Stimulated activated naive CD8-positive, alpha-beta T cell treated with anti-CD3 and anti-CD28 coated beads, Interleukin-15, Interleukin-2, amounts not matched to agents 100 U/mL and 50 U/mL, for 24 hours (primary cell): ENCODE measurements around the gene RAE1.
"Not testable (repeated sequence)": the region's sequence is repeated elsewhere in the genome, so short reads cannot be mapped to it uniquely, and the experiment has no call there.

Source experiments
- ATAC-seq: fragments of 150-1000 bp; cut with Tn5 transposase; one replicate; pipeline ENCODE4 v1.10.0; 2021
- DNase-seq: peaks from one replicate; pipeline ENCODE4 v3.0.0; 2021

The RAE1 gene

DNA sequence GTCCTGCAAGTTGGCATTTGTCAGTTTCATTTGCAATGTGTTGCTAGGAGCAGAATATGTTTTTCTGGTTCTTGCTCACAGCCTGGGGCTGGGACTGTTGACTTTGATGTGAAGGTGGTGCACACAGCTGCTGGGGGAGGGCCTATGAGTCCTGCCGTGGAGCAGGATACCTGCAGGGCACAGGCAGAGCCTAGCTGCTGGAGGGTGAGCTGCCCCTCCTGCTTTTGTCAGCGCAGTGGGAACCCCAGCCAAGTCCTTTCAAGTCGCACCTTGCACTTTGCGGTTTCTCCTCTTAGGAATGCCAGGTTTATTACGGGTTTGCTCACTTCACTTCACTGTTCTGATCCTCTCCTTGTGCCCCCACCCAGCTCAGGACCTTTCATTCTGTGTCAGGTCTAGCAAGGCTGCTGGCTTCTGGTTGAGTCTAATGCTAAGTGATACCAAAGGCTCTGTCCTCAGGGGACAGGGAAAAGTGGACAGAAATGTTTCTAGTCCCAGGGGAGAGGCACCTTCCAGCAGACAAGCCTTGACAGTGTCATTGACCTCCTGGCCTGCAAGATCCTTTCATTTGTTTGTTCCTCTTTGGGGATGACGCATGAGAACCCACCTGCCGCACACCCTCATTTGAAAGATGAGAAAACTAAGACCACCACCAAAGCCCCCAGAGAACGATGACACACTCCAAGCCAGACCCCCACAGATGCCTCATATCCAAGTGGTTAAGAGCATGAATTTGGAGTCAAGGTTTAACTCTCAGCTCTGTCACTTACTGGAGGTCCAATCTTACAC lies 24.2 kb upstream of the RAE1 start:
- DNase-seq (no peak), ATAC-seq (no peak)

DNA sequence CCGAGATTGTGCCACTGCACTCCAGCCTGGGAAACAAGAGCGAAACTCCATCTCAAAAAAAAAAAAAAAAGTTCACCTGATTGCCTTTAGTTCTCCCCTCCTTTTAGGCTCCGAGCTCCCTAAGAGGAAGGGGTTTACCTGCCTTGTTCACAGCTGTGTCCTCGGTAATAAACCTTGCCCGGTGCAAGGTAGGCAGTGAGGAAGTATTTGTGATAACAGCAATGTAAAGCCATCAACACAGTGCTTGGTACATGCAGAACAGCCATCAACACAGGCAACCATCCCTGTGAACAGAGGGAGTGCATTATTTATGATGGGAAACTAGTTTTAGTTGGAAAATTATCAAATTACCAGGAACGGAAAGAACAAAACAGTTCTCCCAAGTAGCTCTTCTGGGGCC lies 23.2 kb upstream of the RAE1 start:
- no peak for ATAC-seq

DNA sequence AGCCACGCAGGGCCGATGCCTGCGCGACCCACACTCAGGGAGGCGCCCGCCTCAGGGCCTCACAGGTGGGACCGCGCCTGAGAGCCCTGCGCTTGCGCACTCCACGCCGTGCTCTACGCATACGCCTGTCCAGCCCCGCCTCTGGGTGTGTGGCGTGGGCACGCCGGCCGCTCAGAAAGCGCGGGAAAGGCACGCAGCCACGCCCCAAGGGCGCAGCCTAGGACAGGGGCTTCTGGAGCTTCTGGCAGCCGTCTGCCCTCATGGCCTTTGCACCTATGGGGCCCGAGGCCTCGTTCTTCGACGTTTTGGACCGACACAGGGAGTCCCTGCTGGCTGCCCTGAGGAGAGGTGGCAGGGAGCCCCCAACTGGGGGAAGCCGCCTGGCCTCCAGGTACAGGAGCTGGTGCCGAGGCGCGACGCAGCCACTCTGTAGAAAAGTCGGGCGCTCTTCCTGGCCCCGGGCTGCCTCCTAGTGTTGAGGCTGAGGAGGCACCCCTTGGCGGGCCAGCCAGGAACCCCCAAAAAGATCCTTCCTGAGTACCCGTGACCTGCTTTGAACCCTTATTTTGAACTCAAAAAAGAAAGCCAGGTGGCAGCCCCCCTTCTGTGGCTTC lies 21.3 kb upstream of the RAE1 start, which contains the start of gene SPO11:
SPO11 (plus strand) TSS at position 196 of the 614 bp plus-strand sequence; CDS start at position 261, 65 bp downstream.
- no peak for DNase-seq
- ATAC-seq, result no peak

More for the DNA sequence above, 23.2 kb upstream of the RAE1 start:
- no peak for DNase-seq

DNA sequence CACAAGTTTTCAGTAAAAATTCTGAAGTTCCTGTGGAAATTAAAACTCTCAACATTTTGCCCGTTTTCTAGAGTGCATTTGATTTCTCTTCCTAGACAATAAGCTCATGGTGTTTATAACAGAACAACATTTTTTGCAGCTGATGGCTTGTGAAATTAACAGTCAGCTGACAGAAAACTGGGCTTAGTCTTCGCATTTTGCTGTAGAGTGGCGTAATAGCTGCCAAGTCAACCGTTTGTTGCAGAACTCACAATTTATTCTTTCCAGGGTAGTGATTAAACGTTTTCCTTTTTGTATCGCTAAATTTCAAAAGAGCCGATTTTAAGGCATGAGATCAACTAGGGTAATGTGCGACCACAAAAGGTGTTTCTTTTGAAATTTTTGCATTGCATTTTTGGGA lies 20.1 kb upstream of the RAE1 start:
- ATAC-seq, result no peak
- DNase-seq, result no peak

DNA sequence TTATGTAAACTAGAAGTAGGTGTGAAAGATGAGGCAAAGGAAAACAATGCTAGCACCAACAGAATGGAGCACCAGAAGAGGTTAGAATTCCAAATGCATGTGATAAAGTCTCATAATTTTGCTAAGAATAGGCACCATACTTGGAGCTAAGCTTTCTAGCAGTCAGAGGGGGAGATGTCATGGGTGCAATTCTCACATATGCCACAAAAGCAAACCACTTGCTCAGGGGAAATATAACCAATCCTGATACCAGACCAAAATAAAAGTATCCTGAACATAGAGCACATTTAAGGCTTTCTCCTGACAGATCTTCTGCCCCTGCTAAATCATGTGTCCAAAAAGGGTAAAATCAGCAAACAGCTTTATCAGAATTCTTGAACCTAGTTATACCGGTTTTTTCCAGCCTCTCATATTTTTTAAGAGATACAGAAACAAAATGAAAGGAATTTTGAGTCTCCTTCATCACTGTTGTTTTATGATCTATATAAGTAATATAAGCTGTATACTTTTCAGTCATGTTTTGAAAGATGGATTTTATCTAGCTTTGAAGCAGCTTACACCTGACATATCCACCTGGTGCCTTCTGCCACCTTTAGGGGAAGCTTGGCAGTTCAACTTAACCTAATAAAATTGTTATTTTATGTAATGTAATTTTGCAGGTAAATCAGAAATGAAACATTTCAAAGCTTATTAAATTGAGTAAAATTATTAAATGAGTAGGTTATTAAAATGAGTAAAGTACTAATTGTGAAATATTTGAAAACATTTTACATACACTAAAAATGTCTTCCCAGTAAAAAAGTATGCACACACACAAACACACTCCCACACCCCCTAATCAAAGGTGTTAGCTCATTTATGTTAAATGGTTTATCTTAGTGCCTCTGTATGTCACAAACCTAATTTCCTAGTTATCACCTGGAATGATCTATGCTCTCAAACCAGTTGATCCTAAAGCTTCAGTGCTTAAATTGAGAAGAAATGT lies 18.7 kb upstream of the RAE1 start:
- ATAC-seq (no peak), DNase-seq (no peak)

DNA sequence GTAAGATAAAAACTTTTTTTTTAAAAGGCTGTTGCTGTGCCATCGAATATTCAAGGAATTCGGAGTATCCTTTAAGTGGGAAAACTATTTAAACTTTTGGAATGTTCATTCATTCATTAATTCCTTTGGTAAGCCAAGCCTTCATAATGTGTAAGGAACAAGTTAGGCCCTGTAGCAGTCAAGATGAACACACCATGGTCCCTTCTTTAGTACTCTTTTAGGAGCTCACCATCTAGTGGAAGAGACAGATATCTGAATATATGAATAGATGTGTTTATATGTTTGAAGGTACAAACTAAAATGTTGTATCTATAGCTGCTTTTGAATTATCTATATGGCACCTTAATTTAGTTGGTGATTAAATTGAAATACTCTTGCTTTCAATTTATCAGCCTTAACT lies 15.7 kb upstream of the RAE1 start:
- DNase-seq, result no peak
- no peak for ATAC-seq

DNA sequence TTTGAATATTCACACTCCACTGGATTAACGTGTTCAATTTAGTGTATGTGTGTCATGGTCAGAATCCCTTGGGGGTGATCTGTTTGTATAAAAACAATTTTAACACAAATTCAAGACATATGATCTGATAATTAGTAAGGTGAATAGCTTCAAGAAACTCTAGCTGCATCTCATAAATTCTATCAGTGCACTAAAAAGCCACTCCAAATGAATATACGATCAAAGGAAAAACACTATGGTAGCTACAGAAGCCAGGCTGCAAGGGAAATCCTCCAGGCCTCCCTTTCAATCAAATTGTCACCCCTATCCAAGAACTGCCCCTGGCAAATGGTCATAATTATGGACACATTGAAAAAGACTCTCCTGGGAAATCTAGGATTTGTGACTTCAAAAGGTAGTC lies 9.4 kb upstream of the RAE1 start:
- DNase-seq (no peak), ATAC-seq (no peak)

DNA sequence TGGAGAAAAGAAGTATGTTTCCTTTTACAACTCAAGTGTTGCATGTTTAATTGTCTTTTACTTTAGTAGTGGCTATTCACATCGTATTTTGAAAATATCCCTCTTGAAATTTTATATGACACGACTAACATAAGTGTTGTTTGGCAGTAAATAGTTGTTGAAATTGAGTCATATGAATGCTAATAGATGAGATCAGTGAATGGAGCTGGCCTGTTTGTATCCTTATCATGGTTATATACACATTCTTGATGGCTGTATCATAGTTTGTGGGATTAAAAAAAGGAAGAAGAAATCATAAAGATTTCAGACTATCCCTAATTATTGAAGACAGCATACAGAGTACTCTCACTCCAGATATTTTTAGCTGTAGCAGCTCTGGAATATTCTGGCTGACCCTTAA lies 8.2 kb upstream of the RAE1 start:
- ATAC-seq (no peak), DNase-seq (no peak)

DNA sequence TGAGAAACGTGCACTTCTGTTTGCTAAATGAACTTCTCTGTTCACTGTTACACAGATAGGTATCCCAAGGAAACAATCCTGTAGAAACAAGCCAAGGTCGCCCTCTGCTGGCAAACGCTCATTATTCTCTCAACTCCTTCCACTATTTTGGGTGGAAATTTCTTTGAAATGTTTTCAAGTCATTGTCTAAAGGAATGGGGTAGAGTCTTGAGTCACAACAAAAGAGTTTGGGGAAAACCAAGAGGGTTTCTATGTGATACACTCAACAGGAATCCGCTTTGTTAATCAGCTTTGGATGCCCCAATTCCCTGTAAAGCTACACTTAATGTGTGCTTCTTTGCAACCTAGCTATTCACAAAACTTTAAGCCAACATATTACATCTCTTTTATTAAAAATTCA lies 4.6 kb upstream of the RAE1 start:
- peak; percentile 76 for DNase-seq
- no peak for ATAC-seq

DNA sequence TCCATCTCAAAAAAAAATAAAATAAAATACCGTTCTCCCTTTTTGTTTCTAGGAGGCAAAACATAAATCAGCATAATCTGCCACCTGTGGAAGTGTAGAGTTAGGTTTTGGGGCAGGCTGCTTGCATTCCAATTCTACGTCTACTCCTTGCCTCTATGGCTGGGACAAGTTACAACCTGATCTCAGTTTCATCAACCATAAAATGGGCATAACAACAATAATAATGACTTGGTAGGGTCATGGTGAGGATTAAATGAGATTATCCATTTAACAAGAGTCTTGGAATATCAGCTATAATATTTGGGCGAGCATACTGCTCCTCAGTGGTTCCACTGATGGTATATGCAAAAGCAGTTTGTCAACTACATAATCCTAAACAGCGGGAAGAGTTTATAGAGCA lies 3.7 kb upstream of the RAE1 start:
- ATAC-seq (no peak), DNase-seq (no peak)

DNA sequence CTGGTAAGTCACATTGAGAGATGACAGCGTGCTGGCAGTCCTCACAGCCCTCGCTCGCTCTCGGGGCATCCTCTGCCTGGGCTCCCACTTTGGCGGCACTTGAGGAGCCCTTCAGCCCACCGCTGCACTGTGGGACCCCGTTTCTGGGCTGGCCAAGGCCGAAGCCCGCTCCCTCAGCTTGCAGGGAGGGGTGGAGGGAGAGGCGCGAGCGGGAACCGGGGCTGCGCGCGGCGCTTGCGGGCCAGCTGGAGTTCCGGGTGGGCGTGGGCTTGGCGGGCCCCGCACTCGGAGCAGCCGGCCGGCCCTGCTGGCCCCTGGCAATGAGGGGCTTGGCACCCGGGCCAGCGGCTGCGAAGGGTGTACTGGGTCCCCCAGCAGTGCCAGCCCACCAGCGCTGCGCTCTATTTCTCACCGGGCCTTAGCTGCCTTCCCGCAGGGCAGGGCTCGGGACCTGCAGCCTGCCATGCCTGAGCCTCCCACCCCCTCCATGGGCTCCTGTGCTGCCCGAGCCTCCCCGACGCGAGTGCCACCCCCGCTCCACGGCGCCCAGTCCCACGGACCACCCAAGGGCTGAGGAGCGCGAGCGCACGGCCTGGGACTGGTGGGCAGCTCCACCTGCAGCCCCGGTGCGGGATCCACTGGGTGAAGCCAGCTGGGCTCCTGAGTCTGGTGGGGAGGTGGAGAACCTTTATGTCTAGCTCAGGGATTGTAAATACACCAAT lies 2.7 kb upstream of the RAE1 start:
- ATAC-seq, DNase-seq: not testable (repeated sequence)

DNA sequence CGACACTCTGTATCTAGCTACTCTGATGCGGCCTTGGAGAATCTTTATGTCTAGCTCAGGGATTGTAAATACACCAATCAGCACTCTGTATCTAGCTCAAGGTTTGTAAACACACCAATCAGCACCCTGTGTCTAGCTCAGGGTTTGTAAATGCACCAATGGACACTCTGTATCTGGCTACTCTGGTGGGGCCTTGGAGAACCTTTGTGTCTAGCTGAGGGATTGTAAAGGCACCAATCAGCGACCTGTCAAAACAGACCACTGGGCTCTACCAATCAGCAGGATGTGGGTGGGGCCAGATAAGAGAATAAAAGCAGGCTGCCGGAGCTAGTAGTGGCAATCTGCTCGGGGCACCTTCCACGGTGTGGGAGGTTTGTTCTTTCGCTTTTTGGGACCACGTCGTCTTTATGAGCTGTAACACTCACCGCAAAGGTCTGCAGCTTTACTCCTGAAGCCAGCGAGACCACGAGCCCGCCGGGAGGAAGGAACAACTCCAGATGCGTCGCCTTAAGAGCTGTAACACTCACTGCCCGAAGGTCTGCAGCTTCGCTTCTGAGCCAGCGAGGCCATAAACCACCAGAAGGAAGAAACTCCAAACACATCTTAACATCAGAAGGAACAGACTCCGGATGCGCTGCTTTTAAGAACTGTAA lies 2.0 kb upstream of the RAE1 start:
- not testable (repeated sequence) for ATAC-seq, DNase-seq

DNA sequence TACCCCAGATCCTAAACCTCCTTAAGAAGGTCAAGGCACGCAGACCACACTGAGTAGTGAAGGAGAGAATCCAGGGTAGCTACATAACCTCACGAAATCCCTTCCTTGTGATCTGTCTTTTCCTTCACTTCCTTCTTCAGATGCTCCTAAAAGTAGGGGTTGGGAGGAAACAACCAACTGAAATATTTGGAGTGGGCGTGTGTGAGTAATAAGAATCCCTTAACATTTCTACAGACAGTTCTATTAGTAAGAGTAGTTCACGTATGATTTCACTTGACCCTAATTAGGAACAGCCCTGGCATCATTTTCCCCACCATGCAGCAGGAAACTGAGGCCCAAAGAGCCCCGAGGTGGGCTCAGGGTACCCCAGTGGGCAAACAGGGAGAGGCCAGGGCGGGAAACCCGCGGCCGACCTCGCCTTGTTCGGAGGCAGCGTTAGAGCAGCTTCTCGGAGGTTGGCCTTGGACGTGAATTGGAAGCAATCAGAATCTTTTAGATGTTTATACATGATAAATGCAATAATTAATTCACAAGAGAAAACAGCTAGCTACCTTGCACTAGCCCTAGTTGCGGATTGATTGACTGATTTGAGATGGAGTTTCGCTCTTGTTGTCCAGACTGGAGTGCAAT lies 859 bp upstream of the RAE1 start:
- no peak for DNase-seq
- no peak for ATAC-seq

DNA sequence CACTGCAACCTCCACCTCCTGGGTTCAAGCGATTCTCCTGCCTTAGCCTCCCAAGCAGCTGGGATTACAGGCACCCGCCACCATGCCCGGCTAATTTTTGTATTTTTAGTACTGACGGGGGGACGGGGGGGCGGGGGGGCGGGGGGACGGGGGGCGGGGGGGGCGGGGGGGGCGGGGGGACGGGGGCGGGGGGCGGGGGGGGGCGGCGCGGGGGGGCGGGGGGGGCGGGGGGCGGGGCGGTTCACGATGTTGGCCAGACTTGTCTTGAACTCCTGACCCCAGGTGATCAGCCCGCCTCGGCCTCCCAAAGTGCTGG lies 371 bp upstream of the RAE1 start:
- DNase-seq, result not testable (repeated sequence)

DNA sequence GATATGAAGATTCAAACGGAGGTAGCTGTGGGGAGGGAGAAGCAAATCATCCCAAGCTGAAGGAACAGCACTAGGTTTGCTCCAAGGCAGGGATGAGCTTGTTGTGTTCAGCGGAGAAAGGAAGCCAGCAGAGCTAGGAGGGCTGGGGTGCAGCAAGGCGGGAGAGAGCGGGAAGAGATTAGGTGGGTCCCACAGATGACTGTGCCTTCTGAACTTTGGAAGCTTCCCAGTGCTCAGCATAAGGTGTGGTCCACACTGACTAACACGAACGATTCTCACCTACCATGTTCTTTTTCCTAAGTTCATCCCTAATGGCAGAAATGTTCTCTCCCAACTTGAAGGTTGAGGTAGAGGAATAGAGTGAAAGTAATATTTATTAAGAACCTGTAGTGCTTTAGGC lies 1.2 kb downstream of the RAE1 start:
- DNase-seq, result no peak
- ATAC-seq, result no peak

More for the DNA sequence above, 371 bp upstream of the RAE1 start:
- not testable (repeated sequence) for ATAC-seq

DNA sequence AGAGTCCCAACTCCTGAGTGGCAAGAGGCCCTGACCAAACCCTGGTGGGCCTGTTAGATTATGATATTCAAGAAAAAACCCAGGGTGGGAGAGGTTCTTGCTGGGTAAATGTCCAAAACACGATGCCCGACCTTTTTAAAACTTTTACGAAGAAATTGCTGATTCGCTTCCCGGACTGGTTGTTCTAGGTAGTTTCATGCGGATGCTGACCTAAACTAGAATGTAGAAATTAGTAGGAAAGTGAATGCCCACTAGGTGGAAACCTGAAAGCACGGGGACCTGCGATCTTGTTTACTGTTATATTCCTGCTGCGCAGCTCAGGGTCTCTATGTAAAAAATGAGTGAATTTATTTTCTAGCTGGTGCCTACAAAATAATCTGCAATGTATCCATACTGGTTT lies 2.3 kb downstream of the RAE1 start:
- DNase-seq, result no peak
- ATAC-seq, result no peak

DNA sequence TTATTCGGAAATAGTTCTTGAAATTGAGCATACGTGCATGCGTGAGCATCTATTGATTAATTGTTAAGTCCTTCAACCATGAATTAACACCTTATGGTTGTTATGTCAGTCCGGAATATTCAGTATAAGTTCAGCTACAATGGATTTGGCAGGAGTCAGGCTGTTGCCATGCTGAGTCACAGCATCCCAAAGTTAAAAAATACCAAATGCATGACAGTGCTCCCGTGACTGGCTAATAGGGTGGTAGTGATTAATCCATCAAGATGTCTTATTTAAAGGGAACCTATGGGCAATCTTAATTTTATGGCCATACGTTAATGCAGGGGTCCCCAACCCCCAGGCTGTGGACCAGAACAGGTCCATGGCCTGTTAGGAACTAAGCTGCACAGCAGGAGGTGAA lies 10.5 kb downstream of the RAE1 start:
- DNase-seq (no peak), ATAC-seq (no peak)

DNA sequence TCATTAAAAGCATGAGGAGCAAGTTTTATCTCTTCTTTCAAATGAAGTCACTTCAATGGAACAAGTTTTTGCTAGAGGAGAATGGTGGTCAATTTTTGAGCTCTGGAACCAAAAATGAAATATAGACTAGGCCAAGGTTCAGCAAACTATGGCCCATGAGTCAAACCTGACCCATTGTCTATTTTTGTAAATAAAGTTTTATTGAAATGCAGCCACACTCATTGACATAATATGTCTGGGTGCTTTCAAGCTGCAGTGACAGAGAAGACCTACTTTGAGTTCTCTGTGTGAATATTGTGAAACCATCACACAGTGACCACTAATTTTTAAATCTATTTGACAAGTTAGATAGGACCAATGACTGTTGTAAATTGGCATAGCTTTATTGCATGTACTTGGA lies 13.4 kb downstream of the RAE1 start:
- ATAC-seq, result no peak
- no peak for DNase-seq

DNA sequence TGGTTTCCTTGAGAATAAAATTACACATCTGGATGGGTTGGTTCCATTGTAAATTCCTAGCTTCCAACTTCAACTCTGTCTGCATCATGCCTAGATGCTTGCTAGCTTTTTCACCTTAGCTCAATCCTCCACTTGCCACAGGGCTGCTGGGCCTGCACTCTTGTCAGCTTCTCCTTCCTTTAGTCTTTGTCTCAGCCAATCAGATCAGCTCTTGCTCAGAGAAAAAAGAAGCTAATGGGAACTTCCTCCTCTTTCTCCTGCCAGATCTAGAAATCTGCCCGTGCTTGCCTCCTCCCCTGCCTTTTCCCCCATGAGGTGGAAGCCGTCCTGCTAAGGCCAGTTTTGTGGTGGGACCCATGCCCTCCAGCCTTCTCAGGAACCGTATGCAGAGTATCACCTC lies 18.5 kb downstream of the RAE1 start:
- DNase-seq, result no peak

DNA sequence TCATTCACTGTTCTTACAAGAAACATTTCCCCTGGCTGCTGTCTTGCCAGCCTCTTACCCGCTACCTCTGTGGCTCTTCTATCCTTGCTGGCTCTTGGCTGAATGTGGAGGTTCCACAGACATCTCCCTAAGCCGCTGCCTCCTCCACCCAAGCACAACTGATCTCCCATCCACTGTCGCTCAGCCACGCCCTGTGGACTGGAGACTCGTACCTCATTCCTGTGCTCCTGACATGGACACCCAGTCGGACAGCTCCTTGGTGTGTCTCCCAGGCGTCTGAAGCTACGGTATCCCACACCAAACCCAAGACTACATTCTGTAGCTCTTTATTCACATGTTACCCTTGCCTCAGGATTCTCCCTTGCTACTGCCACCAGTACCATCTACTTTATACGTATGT lies 19.3 kb downstream of the RAE1 start:
- no peak for ATAC-seq
- no peak for DNase-seq

More for the DNA sequence above, 18.5 kb downstream of the RAE1 start:
- ATAC-seq, result no peak

DNA sequence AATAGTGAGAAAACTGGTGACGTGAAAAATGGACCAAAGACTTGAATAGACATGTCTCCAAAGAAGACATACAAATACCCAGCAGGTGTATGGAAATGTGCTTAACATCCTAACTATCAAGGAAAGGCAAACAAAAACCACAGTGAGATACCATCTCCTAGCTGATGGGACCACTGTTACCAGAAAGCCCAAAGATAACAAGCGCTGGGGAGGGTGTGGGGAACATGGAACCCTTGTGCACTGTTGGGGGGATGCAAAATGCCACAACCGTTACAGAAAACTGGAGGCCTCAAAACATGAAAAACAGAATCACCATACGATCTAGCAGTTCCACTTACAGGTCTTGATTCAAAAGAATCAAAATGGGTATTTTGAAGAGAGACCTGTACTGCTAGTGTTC lies 20.3 kb downstream of the RAE1 start:
- no peak for DNase-seq
- no peak for ATAC-seq
